Kidney capillary endothelial cell (primary cell): ENCODE data around the gene UBE2L6.

ENCODE experiments used
- DNase-seq: peaks from one replicate; pipeline ENCODE4 v3.0.0-alpha.2; 2018; ENCODE audit warnings: low spot score

The UBE2L6 gene

GRCh38 chr11:57530215-57530595 lies 37.3 kb downstream of the UBE2L6 start:
- no peak for DNase-seq

- DNase-seq = no peak
These were observed 38.5 kb downstream of the UBE2L6 start for GRCh38 chr11:57529012-57529411.

- DNase-seq = peak; percentile 66
These were observed 40.3 kb downstream of the UBE2L6 start for GRCh38 chr11:57527056-57527631.

- DNase-seq = no peak
These were observed 44.1 kb downstream of the UBE2L6 start for GRCh38 chr11:57523419-57523818.

- DNase-seq = no peak
These were observed 46.4 kb downstream of the UBE2L6 start for GRCh38 chr11:57521116-57521515.

GRCh38 chr11:57516061-57516443 lies 51.4 kb downstream of the UBE2L6 start:
- DNase-seq = no peak

- DNase-seq = peak; percentile 37
These were observed 52.0 kb downstream of the UBE2L6 start, which contains the start of gene SLC43A1 for GRCh38 chr11:57515332-57516060. Gene SLC43A1 (minus strand): TSS chr11:57515702. CDS start chr11:57514111, 1,591 bp downstream.

- DNase-seq = no peak
These were observed 52.7 kb downstream of the UBE2L6 start for GRCh38 chr11:57514538-57515331.

- DNase-seq = no peak
These were observed 53.4 kb downstream of the UBE2L6 start for GRCh38 chr11:57513911-57514537.

GRCh38 chr11:57513452-57513795 lies 54.0 kb downstream of the UBE2L6 start:
- DNase-seq = no peak

- no peak for DNase-seq
These were observed 54.6 kb downstream of the UBE2L6 start for GRCh38 chr11:57512646-57513451.

GRCh38 chr11:57511741-57512430 lies 55.6 kb downstream of the UBE2L6 start:
- no peak for DNase-seq

GRCh38 chr11:57508341-57509170 lies 58.9 kb downstream of the UBE2L6 start:
- no peak for DNase-seq

- no peak for DNase-seq
These were observed 61.0 kb downstream of the UBE2L6 start for GRCh38 chr11:57506522-57506921.

- DNase-seq = no peak
These were observed 63.0 kb downstream of the UBE2L6 start for GRCh38 chr11:57504511-57504910.

- DNase-seq = no peak
These were observed 64.6 kb downstream of the UBE2L6 start for GRCh38 chr11:57502870-57503269.

GRCh38 chr11:57502376-57502775 lies 65.1 kb downstream of the UBE2L6 start:
- DNase-seq = no peak

- DNase-seq = no peak
These were observed 65.5 kb downstream of the UBE2L6 start for GRCh38 chr11:57501953-57502352.
